MCF 10A (cell line): Measurements from ENCODE around the gene SCAMP5. TPM values are rescaled to one million over a fixed set of nuclear protein-coding genes. Genes with fewer than 3 reads are reported as not detected.

Experiments used
- BruUV-seq: library from RNA; stranded (reverse); fragments of 400-500 nt; replicated peaks from 2 replicates; lab custom pipeline; 2021; lab: Mats Ljungman, UMichigan
- CTCF ChIA-PET: fragments of 300-600 bp; sonication (Branson Sonifier 250); formaldehyde crosslinking; extraction: SDS; loops from one replicate; lab custom pipeline; 2021; ENCODE audit warnings: antibody characterized with exemption, inconsistent platforms; lab: Yijun Ruan, JAX
- POLR2A ChIA-PET: fragments of 300-600, 350-650 bp; sonication (Branson Sonifier 250); formaldehyde crosslinking; extraction: SDS; loops from one replicate; lab custom pipeline; 2020; ENCODE audit warnings: antibody characterized with exemption, inconsistent platforms; lab: Yijun Ruan, JAX
- DNase-seq: peaks from one replicate; pipeline ENCODE4 v3.0.0-alpha.2; 2018; ENCODE audit not compliant: unreplicated experiment
- H3K27ac Mint-ChIP-seq: one replicate; pipeline ENCODE4 v1.8.0; 2022; ENCODE audit warnings: mild to moderate bottlenecking, low read depth, mixed read lengths; ENCODE audit not compliant: unreplicated experiment
- H3K27me3 Mint-ChIP-seq: one replicate; pipeline ENCODE4 v1.8.0; 2022; ENCODE audit warnings: mixed read lengths; ENCODE audit not compliant: insufficient read depth, unreplicated experiment
- H3K36me3 Mint-ChIP-seq: one replicate; pipeline ENCODE4 v1.8.0; 2022; ENCODE audit warnings: mild to moderate bottlenecking, moderate library complexity, mixed read lengths; ENCODE audit not compliant: insufficient read depth, unreplicated experiment
- H3K4me1 Mint-ChIP-seq: one replicate; pipeline ENCODE4 v1.8.0; 2022; ENCODE audit warnings: mixed read lengths; ENCODE audit not compliant: insufficient read depth, unreplicated experiment
- H3K4me3 Mint-ChIP-seq: one replicate; pipeline ENCODE4 v1.8.0; 2022; ENCODE audit warnings: mild to moderate bottlenecking, moderate library complexity, mixed read lengths; ENCODE audit not compliant: unreplicated experiment
- H3K9me3 Mint-ChIP-seq: one replicate; pipeline ENCODE4 v1.8.0; 2022; ENCODE audit warnings: mixed read lengths; ENCODE audit not compliant: unreplicated experiment
- intact Hi-C: fragments of 100-400 bp; cut with micrococcal nuclease; formaldehyde crosslinking; loops from 2 replicates; pipeline ENCODE4 v1.14.1; 2022
- total RNA-seq: library from RNA; stranded (reverse); gene quantifications from 2 replicates; pipeline ENCODE4 v1.2.3, GENCODE V29; 2022
- TF ChIP-seq, protein P1 (sequence below): fragments of 200-600 bp; IDR thresholded peaks from one replicate; pipeline ENCODE4 v1.8.0; 2022; ENCODE audit warnings: antibody characterized with exemption, mild to moderate bottlenecking; ENCODE audit not compliant: unreplicated experiment

The SCAMP5 gene
- total RNA-seq, 1 experiment from 2014 or later = 0.54 TPM

DNA sequence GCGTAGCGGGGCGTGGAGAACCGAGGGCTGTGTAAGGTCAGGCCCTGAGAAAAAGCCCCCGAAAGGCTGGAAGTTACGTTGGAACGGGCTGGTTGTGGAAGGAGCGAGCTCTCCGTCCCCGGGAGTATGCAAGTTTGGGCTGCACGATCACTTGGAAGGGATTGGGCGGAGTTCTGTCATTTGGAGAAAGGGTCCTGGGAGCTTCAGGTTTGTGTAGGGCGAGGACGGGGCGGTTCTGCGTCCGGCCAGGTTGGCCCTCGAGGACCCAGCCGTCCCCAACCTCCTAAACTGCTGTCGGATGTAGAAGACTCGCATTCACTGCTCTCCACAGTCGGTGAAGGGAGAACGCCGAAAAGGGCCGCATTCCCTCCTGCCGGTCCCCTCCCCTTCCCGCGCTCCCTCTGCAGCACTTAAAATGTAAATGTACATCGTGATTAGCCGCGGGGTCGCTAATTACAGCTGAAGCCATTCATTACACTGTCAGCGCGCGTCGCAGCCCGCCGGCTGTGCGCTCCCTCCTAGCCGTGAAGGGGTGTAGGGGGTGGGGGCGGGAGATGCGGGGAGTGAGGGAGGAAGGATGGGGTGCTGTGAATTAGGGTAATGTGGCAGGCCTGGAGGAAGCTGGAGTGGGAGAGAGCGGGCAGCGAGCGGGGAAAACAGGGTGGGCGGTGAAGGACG is 36.3 kb upstream of the SCAMP5 start:
- no peak for DNase-seq
- no peak overlapping the region for H3K27ac Mint-ChIP-seq
- H3K4me3 Mint-ChIP-seq = no peak overlapping the region
- H3K36me3 Mint-ChIP-seq = no peaks in the 10 kb centered on the region
- H3K9me3 Mint-ChIP-seq = no peaks in the 10 kb centered on the region
- ChIA-PET POLR2A (interaction anchor here (0.5 kb wide), 1 partner anchor 181 kb away, joined by 3 read pairs; no protein-coding TSS in a partner anchor), CTCF (interaction anchor here (0.6 kb wide), 1 partner anchor 241 kb away, joined by 3 read pairs; no protein-coding TSS in a partner anchor)
- H3K27me3 Mint-ChIP-seq = no peaks in the 10 kb centered on the region
- BruUV-seq = no TSS peak
- H3K4me1 Mint-ChIP-seq = no peaks in the 10 kb centered on the region
- intact Hi-C loops = loop anchor here (10.0 kb wide), 1 partner anchor 584 kb away; no protein-coding TSS in a partner anchor
- TF ChIP-seq, protein P1, sequence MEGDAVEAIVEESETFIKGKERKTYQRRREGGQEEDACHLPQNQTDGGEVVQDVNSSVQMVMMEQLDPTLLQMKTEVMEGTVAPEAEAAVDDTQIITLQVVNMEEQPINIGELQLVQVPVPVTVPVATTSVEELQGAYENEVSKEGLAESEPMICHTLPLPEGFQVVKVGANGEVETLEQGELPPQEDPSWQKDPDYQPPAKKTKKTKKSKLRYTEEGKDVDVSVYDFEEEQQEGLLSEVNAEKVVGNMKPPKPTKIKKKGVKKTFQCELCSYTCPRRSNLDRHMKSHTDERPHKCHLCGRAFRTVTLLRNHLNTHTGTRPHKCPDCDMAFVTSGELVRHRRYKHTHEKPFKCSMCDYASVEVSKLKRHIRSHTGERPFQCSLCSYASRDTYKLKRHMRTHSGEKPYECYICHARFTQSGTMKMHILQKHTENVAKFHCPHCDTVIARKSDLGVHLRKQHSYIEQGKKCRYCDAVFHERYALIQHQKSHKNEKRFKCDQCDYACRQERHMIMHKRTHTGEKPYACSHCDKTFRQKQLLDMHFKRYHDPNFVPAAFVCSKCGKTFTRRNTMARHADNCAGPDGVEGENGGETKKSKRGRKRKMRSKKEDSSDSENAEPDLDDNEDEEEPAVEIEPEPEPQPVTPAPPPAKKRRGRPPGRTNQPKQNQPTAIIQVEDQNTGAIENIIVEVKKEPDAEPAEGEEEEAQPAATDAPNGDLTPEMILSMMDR = no peak

DNA sequence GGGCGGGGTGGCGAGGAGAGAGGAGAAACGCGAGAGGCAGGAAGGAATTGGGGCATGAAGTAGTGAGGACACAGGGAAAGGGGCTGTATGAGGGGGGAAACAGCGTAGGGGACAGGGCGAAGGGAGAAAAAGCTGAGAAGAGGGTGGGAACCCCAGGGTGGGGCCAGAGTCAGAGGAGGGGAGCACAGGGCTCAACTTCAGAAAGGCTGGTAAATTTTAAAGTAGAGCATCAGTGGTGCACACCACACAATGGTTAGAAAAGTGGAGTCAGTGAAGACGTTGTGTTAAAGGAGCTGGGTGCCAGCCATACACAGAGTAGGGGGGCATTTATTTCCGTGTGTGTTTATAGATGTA is 35.8 kb upstream of the SCAMP5 start:
- TF ChIP-seq, protein P1 = no peak
- Mint-ChIP-seq H3K9me3 (no peaks in the 10 kb centered on the region), H3K27me3 (no peaks in the 10 kb centered on the region), H3K36me3 (no peaks in the 10 kb centered on the region), H3K27ac (no peak overlapping the region), H3K4me1 (peaks cover 2% of the 10 kb centered on the region), H3K4me3 (no peak overlapping the region)
- CTCF ChIA-PET = interaction anchor here (0.5 to 2.3 kb wide), 3 partner anchors 9 to 289 kb away, joined by 4 to 16 read pairs (median 7); no protein-coding TSS in a partner anchor
- POLR2A ChIA-PET = interaction anchor here (0.5 kb wide), 1 partner anchor 182 kb away, joined by 3 read pairs; no protein-coding TSS in a partner anchor
- BruUV-seq = no TSS peak
- intact Hi-C loops = loop anchor here (10.0 kb wide), 1 partner anchor 585 kb away; no protein-coding TSS in a partner anchor
- no peak for DNase-seq

DNA sequence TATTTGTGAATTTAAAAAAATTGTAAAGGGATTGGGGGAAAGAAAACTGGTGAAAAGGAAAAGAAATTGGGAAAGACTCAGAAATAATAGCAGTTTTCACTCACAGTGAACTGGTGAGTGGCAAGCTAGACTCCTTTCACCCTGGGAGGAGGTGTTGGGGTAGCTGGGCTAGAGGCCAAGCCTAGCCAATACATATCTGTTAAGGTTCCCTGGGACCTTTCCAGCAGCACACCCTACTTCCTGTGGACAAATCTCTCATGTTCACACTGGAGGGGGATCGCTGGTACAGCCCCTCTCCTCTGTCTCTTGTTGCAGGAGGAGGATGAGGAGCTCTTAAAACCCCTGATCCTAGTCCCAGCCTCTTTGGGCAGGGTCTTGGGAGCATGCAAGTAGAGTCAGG is 35.1 kb upstream of the SCAMP5 start:
- intact Hi-C loops = no loop called here

DNA sequence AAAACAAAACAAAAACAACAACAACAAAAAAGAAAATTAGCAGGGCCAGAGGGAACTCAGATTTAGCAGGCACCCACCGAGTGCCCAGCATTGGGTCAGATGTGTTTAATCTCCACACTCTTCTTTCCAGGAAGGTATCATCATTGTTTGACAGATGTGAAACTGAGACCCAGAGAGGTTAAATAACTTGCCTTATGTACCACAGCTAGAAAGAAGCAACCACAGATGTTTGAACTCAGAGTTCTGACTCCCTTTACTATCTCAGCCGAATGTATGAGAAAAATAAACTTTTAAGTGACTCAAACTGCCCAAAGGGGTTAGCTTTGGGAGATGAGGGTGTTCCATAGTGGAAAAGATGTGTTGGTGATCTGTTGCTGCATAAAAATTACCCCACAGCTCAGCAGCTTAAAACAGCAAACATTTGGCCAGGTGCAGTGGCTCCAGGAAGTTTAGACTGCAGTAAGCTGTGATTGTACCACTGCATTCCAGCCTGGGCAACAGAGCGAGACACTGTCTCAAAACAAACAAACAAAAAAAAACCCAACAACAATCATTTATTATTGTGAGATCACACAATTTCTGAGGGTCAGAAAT is 34.3 kb upstream of the SCAMP5 start:
- Mint-ChIP-seq H3K4me1 (peaks cover 8% of the 10 kb centered on the region), H3K9me3 (no peaks in the 10 kb centered on the region), H3K27me3 (no peaks in the 10 kb centered on the region), H3K27ac (no peak overlapping the region), H3K36me3 (no peaks in the 10 kb centered on the region), H3K4me3 (no peak overlapping the region)
- TF ChIP-seq, protein P1 = no peak
- ChIA-PET CTCF (interaction anchor here (0.6 to 2.3 kb wide), 3 partner anchors 10 to 243 kb away, joined by 4 to 16 read pairs (median 4); no protein-coding TSS in a partner anchor), POLR2A (no interaction called here)
- DNase-seq = no peak
- no TSS peak for BruUV-seq
- intact Hi-C loops = no loop called here

More for the DNA sequence above, 35.1 kb upstream of the SCAMP5 start:
- DNase-seq = no peak
- H3K27ac Mint-ChIP-seq = no peak overlapping the region
- peaks cover 8% of the 10 kb centered on the region for H3K4me1 Mint-ChIP-seq
- no TSS peak for BruUV-seq
- ChIA-PET CTCF (interaction anchor here (0.5 to 2.3 kb wide), 3 partner anchors 9 to 288 kb away, joined by 4 to 16 read pairs (median 7); no protein-coding TSS in a partner anchor), POLR2A (no interaction called here)
- no peak overlapping the region for H3K4me3 Mint-ChIP-seq
- H3K36me3 Mint-ChIP-seq = no peaks in the 10 kb centered on the region
- TF ChIP-seq, protein P1 = no peak
- H3K27me3 Mint-ChIP-seq = no peaks in the 10 kb centered on the region
- no peaks in the 10 kb centered on the region for H3K9me3 Mint-ChIP-seq
